ENCODE measurements around the gene YIPF3. TPM values are rescaled to one million over a fixed set of nuclear protein-coding genes. Genes with fewer than 3 reads are reported as not detected.

YIPF3 gene
- total and polyA plus RNA-seq, 9 of the 15 experiments (the other 6 are each of a cell fraction or from before 2014, with no cell fraction given) = 27.5 to 75.3 (median 57.6) TPM

DNA sequence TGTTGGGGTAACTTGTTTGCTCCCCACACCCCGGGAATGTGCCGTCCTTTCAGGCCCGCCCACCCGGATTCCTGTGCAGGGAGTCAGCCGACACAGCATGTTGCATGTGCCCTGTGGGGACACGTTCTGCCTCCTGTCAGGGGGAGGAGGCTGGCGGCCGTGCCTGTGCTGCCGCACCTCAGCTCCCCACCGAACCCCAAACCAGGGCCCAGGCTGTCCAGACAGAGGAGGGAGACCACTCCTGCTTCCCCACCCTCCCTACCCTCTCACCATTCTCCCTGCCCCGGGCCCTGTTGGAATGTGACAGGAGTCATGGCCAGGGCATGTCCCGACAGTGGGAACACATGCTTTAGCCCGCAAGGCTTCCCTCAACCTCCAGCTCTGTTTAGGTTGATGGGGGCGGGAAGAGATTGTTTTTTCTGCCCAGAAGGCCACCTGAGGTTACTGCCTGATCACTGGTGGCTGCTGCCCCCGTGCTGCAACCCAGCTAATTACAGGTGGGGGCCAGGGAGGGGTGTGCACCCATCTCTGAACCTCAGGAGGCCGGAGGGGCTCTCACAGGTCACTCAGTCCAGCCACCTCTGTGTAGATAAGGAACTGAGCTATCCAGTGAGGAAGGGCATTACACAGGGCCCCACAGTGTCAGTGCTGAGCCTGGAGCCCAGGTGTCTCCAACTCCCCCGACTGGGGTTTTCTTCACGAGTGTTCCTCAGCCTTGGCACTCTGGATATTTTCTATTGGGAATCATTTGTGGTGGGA is 20.2 kb downstream of the YIPF3 start (continued):
- TF ChIP-seq, protein P1, sequence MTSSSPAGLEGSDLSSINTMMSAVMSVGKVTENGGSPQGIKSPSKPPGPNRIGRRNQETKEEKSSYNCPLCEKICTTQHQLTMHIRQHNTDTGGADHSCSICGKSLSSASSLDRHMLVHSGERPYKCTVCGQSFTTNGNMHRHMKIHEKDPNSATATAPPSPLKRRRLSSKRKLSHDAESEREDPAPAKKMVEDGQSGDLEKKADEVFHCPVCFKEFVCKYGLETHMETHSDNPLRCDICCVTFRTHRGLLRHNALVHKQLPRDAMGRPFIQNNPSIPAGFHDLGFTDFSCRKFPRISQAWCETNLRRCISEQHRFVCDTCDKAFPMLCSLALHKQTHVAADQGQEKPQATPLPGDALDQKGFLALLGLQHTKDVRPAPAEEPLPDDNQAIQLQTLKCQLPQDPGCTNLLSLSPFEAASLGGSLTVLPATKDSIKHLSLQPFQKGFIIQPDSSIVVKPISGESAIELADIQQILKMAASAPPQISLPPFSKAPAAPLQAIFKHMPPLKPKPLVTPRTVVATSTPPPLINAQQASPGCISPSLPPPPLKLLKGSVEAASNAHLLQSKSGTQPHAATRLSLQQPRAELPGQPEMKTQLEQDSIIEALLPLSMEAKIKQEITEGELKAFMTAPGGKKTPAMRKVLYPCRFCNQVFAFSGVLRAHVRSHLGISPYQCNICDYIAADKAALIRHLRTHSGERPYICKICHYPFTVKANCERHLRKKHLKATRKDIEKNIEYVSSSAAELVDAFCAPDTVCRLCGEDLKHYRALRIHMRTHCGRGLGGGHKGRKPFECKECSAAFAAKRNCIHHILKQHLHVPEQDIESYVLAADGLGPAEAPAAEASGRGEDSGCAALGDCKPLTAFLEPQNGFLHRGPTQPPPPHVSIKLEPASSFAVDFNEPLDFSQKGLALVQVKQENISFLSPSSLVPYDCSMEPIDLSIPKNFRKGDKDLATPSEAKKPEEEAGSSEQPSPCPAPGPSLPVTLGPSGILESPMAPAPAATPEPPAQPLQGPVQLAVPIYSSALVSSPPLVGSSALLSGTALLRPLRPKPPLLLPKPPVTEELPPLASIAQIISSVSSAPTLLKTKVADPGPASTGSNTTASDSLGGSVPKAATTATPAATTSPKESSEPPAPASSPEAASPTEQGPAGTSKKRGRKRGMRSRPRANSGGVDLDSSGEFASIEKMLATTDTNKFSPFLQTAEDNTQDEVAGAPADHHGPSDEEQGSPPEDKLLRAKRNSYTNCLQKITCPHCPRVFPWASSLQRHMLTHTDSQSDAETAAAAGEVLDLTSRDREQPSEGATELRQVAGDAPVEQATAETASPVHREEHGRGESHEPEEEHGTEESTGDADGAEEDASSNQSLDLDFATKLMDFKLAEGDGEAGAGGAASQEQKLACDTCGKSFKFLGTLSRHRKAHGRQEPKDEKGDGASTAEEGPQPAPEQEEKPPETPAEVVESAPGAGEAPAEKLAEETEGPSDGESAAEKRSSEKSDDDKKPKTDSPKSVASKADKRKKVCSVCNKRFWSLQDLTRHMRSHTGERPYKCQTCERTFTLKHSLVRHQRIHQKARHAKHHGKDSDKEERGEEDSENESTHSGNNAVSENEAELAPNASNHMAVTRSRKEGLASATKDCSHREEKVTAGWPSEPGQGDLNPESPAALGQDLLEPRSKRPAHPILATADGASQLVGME (CRISPR knock-in tag; IDR thresholded peaks at IDR 0.05) = no peak
- TF ChIP-seq CXXC5 (CRISPR knock-in tag; IDR thresholded peaks at IDR 0.05) = no peak
- no peak for TF ChIP-seq FOSL1 (tag; conservative IDR thresholded peaks at IDR 0.05)
- no peak for TF ChIP-seq SIRT6 (IDR thresholded peaks at IDR 0.05; ENCODE audit: low read depth, low read length)
- no peak for TF ChIP-seq ZNF239 (CRISPR knock-in tag; IDR thresholded peaks at IDR 0.05)
- TF ChIP-seq ZNF143 (CRISPR knock-in tag; IDR thresholded peaks at IDR 0.05) = no peak
- no peak for TF ChIP-seq TEAD4 (IDR thresholded peaks at IDR 0.05; ENCODE audit: low read length)
- no peak for TF ChIP-seq TEAD4 (CRISPR knock-in tag; IDR thresholded peaks at IDR 0.05; ENCODE audit: borderline replicate concordance)
- TF ChIP-seq HDAC1 (IDR thresholded peaks at IDR 0.05) = no peak
- TF ChIP-seq HNRNPLL (IDR thresholded peaks at IDR 0.05; ENCODE audit: low read depth, low read length, poor library complexity, severe bottlenecking) = no peak
- TF ChIP-seq, protein P2, sequence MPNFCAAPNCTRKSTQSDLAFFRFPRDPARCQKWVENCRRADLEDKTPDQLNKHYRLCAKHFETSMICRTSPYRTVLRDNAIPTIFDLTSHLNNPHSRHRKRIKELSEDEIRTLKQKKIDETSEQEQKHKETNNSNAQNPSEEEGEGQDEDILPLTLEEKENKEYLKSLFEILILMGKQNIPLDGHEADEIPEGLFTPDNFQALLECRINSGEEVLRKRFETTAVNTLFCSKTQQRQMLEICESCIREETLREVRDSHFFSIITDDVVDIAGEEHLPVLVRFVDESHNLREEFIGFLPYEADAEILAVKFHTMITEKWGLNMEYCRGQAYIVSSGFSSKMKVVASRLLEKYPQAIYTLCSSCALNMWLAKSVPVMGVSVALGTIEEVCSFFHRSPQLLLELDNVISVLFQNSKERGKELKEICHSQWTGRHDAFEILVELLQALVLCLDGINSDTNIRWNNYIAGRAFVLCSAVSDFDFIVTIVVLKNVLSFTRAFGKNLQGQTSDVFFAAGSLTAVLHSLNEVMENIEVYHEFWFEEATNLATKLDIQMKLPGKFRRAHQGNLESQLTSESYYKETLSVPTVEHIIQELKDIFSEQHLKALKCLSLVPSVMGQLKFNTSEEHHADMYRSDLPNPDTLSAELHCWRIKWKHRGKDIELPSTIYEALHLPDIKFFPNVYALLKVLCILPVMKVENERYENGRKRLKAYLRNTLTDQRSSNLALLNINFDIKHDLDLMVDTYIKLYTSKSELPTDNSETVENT (CRISPR knock-in tag; IDR thresholded peaks at IDR 0.05) = no peak
- TF ChIP-seq, protein P3, sequence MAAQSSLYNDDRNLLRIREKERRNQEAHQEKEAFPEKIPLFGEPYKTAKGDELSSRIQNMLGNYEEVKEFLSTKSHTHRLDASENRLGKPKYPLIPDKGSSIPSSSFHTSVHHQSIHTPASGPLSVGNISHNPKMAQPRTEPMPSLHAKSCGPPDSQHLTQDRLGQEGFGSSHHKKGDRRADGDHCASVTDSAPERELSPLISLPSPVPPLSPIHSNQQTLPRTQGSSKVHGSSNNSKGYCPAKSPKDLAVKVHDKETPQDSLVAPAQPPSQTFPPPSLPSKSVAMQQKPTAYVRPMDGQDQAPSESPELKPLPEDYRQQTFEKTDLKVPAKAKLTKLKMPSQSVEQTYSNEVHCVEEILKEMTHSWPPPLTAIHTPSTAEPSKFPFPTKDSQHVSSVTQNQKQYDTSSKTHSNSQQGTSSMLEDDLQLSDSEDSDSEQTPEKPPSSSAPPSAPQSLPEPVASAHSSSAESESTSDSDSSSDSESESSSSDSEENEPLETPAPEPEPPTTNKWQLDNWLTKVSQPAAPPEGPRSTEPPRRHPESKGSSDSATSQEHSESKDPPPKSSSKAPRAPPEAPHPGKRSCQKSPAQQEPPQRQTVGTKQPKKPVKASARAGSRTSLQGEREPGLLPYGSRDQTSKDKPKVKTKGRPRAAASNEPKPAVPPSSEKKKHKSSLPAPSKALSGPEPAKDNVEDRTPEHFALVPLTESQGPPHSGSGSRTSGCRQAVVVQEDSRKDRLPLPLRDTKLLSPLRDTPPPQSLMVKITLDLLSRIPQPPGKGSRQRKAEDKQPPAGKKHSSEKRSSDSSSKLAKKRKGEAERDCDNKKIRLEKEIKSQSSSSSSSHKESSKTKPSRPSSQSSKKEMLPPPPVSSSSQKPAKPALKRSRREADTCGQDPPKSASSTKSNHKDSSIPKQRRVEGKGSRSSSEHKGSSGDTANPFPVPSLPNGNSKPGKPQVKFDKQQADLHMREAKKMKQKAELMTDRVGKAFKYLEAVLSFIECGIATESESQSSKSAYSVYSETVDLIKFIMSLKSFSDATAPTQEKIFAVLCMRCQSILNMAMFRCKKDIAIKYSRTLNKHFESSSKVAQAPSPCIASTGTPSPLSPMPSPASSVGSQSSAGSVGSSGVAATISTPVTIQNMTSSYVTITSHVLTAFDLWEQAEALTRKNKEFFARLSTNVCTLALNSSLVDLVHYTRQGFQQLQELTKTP (IDR thresholded peaks at IDR 0.05; ENCODE audit: low read depth in 1 of 2, partially characterized antibody in 2 of 2) = no peak
- TF ChIP-seq, protein P4, sequence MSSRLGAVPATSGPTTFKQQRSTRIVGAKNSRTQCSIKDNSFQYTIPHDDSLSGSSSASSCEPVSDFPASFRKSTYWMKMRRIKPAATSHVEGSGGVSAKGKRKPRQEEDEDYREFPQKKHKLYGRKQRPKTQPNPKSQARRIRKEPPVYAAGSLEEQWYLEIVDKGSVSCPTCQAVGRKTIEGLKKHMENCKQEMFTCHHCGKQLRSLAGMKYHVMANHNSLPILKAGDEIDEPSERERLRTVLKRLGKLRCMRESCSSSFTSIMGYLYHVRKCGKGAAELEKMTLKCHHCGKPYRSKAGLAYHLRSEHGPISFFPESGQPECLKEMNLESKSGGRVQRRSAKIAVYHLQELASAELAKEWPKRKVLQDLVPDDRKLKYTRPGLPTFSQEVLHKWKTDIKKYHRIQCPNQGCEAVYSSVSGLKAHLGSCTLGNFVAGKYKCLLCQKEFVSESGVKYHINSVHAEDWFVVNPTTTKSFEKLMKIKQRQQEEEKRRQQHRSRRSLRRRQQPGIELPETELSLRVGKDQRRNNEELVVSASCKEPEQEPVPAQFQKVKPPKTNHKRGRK (tag; IDR thresholded peaks at IDR 0.05) = no peak
